Measurements from ENCODE around the gene LPCAT1.

GRCh38 chr5:1547236-1547635, 23.5 kb upstream of the LPCAT1 start:
- TF ChIP-seq MYC (CRISPR knock-in tag; IDR thresholded peaks at IDR 0.05; ENCODE audit: borderline replicate concordance) (no peak), SIN3A (IDR thresholded peaks at IDR 0.05; ENCODE audit: borderline replicate concordance, low read depth, low read length) (no peak), CTCF (CRISPR knock-in tag; IDR thresholded peaks at IDR 0.05) (no peak), KDM5A (IDR thresholded peaks at IDR 0.05; ENCODE audit: borderline replicate concordance, low read length) (no peak), NR2F6 (IDR thresholded peaks at IDR 0.05) (no peak), NR2F6 (CRISPR knock-in tag; IDR thresholded peaks at IDR 0.05) (no peak), ZKSCAN1 (IDR thresholded peaks at IDR 0.05; ENCODE audit: low read length) (no peak), RBAK (CRISPR knock-in tag; IDR thresholded peaks at IDR 0.05) (no peak), PAXIP1 (CRISPR knock-in tag; conservative IDR thresholded peaks at IDR 0.05) (no peak), ATF4 (CRISPR knock-in tag; IDR thresholded peaks at IDR 0.05) (no peak)

All from HepG2 (cell line).